Measurements from ENCODE around the gene TMEM208.

The TMEM208 gene

GRCh38 chr16:67254801-67255552, 28.0 kb downstream of the TMEM208 start:
- peak; percentile 19 for DNase-seq

- DNase-seq: no peak
Measured at GRCh38 chr16:67255553-67256221, 28.8 kb downstream of the TMEM208 start.

GRCh38 chr16:67256701-67257230, 29.8 kb downstream of the TMEM208 start:
- no peak for DNase-seq

- DNase-seq: no peak
Measured at GRCh38 chr16:67257486-67258160, 30.7 kb downstream of the TMEM208 start.

- no peak for DNase-seq
Measured at GRCh38 chr16:67258161-67258835, 31.4 kb downstream of the TMEM208 start.

GRCh38 chr16:67259705-67260104, 32.8 kb downstream of the TMEM208 start:
- DNase-seq: no peak

GRCh38 chr16:67260426-67261063, 33.6 kb downstream of the TMEM208 start:
- peak; percentile 55 for DNase-seq

- DNase-seq: no peak
Measured at GRCh38 chr16:67263201-67263600, 36.3 kb downstream of the TMEM208 start.

- DNase-seq: no peak
Measured at GRCh38 chr16:67264277-67264676, 37.3 kb downstream of the TMEM208 start.

GRCh38 chr16:67264866-67265265, 37.9 kb downstream of the TMEM208 start:
- DNase-seq: no peak

- no peak for DNase-seq
Measured at GRCh38 chr16:67265834-67266233, 38.9 kb downstream of the TMEM208 start.

- DNase-seq: no peak
Measured at GRCh38 chr16:67268136-67268579, 41.2 kb downstream of the TMEM208 start.

- DNase-seq: no peak
Measured at GRCh38 chr16:67269766-67270165, 42.8 kb downstream of the TMEM208 start.

GRCh38 chr16:67270931-67271338, 44.0 kb downstream of the TMEM208 start:
- DNase-seq: no peak

GRCh38 chr16:67271446-67271845, 44.5 kb downstream of the TMEM208 start:
- DNase-seq: no peak

- DNase-seq: no peak
Measured at GRCh38 chr16:67275321-67275720, 48.4 kb downstream of the TMEM208 start.

GRCh38 chr16:67277294-67277998, 50.5 kb downstream of the TMEM208 start:
- no peak for DNase-seq

GRCh38 chr16:67277999-67278772, 51.3 kb downstream of the TMEM208 start:
- no peak for DNase-seq
